ENCODE data around the gene RANBP10. TPM values are rescaled to one million over a fixed set of nuclear protein-coding genes. Genes with fewer than 3 reads are reported as not detected.
"Not testable (repeated sequence)": the region's sequence is repeated elsewhere in the genome, so short reads cannot be mapped to it uniquely, and the experiment has no call there.

The RANBP10 gene
- total RNA-seq, 1 experiment from 2014 or later, result 2.6 TPM

DNA sequence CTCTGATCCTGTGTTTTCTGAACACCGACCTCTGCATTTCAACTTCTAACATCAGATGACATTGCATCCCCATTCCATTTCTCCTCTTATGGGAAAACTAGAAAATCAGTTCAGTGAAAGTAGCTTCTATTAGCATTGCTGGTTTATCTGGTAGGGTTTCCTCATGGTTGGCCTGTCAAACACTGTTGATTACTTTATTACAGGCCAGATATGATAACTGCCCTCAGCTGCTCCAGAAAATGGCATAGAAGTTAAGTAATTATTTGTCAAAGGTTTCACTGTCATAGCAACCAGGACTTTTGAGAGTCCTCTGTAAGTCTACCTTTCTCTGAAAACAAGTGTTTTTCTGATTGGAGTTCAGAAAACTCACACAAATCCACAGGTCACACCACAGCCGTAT is 90.3 kb downstream of the RANBP10 start:
- no peak for DNase-seq (ENCODE audit: low read depth)

DNA sequence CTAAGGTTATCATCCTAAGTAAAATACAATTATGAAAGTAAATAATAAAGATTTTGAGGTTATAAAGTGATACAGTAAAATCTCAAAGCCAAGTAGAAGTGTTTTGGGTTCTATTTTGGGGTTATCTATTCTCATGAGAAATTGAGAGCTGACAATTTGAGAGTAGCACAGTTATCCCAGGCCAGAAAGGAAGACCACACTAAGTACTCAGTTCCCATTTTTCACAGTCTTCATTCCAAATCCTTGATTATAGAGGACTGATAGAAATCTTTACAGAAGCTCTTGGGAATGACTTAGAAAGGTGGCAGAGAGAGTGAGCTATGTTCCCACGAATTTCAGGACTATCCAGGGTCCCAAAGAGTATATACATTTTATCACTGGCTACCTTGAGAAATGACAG is 91.8 kb downstream of the RANBP10 start:
- no peak for DNase-seq (ENCODE audit: low read depth)

DNA sequence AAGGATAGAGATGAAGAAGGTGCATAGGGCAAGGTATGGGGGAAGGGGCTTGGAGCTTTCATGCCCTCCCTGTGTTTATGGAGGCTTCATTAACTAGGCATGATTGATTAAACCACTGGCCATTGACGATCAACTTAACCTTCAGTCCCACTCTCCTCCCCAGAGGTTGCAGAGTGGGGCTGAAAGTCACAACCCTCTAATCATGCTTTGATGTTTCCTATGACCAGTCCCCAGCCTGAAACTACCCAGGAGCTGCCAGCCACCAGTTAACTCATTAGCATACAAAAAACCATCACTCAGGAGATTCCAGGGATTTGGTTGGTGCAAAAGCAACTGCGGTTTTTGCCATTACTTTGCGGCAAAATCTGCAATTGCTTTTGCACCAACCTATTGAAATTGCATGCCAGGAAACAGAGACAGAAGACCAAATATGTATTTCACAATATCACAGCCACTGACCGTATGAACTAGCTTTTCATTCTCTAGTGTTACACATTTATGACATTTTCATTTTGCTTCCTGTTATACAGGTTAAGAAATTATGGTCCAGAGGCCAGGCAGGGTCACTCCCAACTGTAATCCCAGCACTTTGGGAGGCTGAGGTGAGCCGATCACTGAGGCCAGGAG is 92.6 kb downstream of the RANBP10 start:
- no peak for DNase-seq (ENCODE audit: low read depth)

DNA sequence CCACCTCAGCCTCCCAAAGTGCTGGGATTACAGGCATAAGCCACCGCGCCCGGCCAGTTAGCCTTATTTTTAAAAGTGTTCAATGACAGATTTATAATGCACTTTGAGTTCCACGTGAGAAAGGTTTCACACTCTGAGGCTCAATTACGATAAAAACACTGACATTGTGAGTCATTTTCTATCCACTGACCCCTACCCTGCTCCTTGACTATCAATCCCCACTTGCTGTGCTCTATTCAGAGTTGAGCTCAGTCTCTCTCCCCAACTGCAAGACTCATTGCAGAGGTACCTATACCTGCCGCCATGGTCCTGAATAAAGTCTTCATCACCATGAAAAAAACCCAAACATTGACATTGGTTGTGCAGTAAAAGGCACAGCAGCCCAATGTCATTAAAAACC is 95.8 kb downstream of the RANBP10 start:
- DNase-seq (ENCODE audit: low read depth), result no peak

DNA sequence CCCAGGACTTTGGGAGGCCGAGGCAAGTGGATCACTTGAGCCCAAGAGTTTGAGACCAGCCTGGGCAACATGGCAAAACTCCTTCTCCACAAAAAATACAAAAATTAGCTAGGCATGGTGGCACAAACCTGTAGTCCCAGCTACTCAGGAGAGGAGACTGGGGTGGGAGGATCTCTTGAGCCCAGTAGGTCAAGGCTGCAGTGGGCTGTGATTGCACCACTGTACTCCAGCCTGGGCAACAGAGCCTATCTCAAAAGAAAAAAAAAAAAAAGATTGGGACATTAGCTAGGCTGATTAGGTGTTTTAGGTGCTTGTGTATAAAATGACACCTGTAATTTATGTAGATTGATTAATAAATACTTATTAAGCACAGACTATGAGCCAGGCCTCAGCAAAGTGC is 97.3 kb downstream of the RANBP10 start:
- DNase-seq (ENCODE audit: low read depth), result no peak

DNA sequence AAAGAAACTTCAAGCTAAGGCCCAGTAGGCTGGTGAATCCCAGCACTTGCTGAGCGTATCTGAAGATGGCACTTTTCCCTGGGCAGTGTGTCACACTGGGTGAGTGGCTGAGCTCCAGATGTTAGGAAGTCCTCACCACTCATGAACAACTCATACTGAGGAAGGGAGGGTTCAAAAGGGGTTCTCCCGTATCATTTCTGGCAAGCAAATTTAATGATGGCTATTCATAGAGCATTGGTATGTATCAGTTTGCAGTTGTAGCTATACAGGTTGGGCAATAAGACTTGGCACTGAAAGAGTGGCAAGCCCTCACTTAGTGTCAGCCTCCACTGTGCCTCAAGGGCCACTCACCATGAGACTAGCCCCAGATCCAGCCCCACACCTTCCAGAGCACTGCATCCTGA is 98.0 kb downstream of the RANBP10 start:
- peak; percentile 59 for DNase-seq (ENCODE audit: low read depth)

DNA sequence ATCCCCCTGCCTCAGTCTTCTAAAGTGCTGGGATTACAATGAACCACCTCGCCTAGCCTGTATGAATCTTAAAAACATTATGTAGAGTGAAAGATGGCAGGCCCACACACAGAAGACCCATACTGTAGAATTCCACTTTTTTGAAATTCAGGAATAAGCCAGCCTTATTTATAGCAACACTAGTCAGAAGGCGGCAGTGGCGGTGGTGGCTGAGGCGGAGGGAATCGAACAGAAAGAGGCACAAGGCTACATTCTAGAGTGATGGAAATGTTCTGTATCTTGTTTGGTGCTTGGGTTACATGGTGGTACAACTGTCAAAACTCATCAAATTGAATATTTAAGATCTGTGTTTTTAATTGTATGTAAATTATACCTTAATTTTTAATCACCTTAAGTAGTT is 98.6 kb downstream of the RANBP10 start:
- no peak for DNase-seq (ENCODE audit: low read depth)

DNA sequence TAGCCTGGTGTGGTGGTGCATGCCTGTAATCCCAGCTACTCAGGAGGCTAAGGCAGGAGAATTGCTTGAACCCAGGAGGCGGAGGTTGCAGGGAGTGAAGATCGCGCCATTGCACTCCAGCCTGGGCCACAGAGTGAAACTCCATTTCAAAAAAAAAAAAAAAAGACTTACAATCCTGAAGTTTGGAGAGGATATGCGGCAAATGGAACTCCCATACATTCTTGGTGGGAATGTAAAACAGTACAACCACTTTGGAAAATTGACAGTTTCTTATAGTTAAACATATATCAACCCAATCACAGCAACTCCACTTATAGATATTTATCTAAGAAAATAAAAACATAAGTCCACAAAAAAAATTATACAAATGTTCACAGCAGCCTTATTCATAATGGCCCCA is 99.2 kb downstream of the RANBP10 start:
- no peak for DNase-seq (ENCODE audit: low read depth)

DNA sequence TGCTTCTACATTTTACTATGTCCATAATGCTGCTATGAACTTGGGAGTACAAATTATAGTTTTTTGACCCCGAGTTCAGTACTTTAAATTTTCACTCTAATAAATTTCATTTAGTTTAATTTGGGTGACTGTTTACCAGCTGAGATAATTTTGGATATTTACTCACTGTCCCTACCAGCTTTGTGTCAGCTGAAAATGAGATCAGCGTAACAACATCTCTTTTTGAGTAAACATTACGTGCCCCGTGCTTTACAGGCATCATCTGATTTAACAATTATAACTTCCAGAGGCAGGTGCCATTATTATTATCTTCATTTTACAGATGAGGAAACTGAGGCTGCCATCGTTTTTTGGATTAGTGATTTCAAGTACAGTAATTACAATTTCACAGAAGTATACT is 102.2 kb downstream of the RANBP10 start:
- no peak for DNase-seq (ENCODE audit: low read depth)

DNA sequence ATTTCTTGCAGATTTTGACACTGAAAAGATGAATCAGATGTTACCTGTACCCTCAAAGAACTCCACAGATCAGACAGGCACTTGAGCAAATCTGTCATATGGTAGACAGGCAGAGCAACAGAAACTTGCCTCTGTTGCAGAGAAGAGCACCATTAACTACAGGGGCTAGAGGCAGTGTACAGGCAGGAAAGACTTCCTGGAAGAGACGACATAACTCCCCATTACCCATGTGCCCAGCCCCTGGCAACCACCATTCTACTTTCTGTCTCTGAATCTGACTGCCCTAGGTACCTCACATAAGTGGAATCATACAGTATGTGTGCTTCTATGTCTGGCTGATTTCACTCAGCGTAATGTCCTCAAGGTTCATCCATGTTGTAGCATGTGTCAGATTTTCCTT is 102.7 kb downstream of the RANBP10 start:
- DNase-seq (ENCODE audit: low read depth), result no peak

DNA sequence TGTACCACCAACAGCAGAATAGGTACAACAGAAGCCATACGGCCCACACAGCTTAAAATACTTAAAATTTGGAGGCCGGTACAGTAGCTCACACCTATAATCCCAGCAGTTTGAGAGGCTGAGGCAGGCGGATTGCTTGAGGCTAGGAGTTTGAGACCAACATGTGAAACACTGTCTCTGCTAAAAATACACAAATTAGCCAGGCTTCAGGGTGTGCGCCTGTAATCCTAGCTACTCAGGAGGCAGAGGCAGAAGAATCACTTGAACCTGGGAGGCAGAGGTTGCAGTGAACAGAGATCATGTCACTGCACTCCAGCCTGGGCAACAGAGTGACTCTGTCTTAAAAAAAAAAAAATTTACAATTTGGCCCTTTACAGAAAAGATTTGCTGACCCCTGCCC is 104.2 kb downstream of the RANBP10 start:
- DNase-seq (ENCODE audit: low read depth), result no peak

DNA sequence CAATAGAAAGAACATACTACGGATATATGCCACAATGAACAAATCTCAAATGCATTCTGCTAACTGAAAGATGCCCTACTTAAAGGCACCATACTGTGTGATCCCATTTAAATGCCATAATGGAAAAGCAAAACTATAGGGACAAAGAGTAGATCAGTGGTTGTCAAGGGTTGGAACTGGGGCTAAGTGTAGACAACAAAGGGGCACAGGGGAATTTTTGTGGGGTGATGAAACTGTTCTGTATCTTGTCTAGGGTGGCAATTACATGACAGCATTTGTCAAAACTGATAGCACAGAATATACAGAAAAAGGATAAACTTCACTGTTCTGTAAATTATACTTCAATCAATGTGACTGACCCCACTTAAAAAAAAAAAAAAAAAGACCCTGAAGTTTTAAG is 104.9 kb downstream of the RANBP10 start:
- DNase-seq (ENCODE audit: low read depth), result no peak

DNA sequence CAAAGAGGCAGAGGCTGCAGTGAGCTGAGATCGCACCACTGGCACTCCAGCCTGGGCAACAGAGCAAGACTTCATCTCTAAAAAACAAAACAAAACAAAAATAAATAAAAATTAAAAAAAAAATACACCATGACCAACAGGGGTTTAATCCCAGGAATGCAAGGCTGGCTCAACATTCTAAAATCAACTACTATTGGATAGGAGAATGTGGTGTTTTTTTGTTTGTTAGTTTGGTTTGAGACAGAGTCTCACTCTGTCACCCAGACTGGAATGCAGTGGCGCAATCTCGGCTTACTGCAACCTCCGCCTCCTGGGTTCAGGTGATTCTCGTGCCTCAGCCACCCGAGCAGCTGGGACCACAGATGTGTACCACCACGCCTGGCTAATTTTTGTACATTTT is 107.1 kb downstream of the RANBP10 start:
- no peak for DNase-seq (ENCODE audit: low read depth)

DNA sequence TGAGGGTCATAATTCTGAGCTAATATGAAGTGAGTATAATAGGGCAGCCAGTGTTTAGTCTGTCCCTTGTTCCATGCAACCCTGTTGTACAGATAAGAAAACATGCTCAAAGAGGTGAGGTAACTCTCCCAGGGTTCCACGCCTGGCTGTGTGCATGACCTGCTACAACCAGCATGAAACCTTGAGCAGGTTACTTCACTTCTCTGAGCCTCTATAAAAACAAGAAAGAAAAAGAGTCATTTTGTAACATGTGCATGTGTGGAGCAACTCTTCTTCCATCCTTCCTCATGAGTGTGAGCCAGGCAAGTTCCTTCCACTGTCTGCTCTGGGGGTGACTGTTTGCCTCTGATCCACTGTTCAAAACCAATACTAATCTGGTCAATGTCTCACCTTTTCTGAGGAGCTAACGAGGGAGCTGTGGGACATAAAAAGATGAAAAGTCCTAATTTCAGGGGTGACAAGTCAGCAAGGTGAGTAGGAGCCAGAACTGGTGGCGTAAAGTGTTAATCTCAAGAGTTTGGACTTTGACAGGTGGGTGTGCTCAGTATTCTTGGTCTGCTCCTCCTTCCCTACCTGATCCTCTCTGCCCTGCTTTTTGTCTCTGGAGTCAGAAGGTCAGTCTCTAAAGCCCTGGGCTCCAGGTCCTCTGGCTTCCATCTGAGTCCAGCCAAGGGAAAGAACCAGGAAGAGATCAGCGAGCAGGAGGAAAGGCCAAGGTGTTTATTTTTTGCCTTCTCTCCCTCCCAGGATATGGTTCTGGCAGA is 108.8 kb downstream of the RANBP10 start:
- no peak for DNase-seq (ENCODE audit: low read depth)

DNA sequence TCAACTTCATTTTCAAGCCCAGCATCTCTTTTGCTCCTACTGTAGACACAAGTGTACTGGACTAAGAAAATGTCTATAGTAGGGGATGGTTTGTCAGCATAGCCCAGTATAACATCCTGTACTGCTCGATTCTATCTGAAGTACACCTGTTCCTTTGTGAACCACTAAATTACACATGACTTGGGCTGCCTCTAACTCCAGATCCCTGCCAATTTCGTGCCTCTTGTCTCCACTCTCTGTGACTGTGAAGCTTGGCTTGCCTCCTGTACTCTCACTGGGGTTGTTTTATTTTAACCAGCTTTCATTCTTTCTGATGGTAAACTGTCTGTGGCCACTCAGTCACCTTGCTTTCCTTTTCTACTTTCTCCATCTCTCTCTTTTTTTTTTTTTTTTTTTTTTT is 111.7 kb downstream of the RANBP10 start:
- DNase-seq (ENCODE audit: low read depth), result no peak

DNA sequence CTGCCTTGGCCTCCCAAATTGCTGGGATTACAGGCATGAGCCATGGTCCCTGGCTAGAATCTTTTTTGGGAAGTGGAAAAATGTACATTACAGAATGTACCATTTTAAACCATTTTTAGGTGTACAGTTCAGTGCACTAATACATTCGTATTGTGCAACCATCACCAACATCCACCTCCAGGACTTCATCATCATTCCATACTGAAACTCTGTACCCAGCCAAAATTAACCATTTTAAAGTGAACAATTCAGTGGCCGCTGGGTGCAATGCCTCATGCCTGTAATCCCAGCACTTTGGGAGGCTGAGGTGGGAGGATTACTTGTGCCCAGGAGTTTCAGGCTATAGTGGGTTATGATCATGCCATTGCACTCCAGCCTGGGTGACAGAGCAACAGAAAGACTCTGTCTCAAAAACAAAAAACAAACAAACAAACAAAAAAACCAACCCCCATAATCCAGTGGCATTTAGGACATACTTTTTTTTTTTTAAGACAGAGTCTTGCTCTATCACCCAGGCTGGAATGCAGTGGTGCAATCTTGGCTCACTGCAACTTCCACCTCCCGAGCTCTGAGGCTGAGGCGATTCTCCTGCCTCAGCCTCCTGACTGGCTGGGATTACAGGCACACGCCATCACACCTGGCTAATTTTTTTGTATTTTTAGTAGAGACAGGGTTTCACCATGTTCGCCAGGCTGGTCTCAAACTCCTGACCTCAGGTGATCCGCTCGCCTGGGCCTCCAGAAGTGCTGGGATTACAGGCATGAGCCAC is 112.7 kb downstream of the RANBP10 start:
- DNase-seq (ENCODE audit: low read depth), result not testable (repeated sequence)

DNA sequence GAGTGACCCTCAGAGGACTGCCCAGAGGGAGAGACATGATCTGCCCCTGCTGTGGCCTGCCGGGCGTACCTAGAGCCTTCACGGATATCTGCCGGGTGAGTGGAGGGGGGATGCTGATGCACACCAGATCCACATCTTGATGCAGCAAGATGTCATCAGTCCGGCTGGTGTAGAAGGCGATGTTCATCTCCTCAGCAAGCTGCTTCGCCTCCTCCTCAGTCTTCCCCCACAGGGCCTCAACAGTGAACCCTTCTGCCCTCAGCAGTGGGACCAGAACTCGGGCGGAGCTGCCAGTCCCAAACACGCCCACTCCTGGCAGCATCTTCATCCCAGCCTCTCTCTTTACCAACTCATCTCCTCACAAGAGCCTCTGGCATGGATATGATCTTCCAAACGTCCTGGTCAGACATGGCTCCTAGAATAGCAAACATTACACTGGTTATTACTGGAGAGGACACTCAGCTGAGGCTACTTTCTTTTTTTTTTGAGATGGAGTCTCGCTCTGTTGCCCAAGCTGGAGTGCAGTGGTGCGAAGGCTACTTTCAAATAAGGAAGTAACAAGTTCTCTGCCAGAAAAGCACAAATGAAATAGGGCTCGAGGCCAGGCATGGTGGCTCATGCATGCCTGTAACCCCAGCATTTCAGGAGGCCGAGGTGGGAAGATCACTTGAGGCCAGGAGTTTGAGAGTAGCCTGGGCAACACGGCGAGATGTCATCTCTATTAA is 120.8 kb downstream of the RANBP10 start:
- DNase-seq (ENCODE audit: low read depth), result no peak

DNA sequence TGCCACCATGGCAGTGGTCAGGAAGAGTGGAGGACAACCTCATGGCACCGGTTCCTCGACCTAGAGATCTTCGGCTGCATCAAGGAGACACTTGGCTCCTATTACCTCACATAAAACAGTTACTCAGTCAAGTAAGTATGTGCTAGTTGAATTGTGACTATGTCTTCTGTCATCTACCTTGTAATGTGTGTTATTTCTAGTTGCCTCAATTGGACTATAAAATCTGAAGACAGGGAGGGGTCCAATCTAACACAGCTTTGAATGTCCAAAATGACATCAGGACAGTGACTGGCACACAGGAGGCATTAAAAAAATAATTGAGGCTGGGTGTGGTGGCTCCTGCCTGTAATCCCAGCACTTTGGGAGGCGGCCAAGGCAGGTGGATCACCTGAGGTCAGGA is 122.6 kb downstream of the RANBP10 start:
- DNase-seq (ENCODE audit: low read depth), result no peak

DNA sequence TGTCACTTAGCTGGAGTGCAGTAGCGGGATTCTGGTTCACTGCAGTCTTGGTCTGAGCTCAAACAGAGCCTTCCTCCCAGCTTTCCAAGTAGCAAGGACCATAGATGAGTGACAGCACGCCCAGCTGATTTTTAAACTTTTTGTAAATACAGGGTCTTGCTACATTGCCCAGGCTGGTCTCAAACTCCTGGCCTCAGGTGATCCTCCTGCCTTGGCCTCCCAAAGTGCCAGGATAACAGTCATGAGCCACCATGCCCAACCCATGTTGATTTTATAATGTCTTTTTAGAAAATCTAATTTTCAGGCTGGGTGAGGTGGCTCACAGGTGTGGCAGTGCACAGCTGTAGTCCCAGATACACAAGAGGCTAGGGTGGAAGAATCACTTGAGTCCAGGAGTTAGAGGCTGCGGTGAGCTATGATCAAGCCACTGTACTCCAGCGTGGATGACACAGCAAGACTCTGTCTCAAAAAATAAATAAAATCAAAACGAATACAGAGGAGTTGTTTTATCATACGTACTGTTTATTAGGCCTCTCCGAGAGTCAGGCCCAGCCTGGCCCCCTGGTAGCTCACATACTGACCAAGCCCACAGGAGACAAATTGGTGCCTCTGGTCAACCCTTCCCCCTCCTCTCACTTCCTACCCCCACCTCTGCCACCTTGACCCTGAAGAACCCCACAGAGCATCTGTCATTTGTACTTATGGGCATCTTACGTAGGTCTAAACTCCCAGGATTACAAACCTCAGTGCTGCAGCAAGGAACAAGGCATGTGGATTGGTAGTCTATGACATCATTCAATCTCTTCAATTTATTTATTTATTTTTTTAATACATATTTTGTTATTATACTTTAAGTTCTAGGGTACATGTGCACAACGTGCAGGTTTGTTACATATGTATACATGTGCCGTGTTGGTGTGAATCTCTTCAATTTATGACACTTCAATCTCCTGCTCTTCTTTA is 126.1 kb downstream of the RANBP10 start:
- no peak for DNase-seq (ENCODE audit: low read depth)

DNA sequence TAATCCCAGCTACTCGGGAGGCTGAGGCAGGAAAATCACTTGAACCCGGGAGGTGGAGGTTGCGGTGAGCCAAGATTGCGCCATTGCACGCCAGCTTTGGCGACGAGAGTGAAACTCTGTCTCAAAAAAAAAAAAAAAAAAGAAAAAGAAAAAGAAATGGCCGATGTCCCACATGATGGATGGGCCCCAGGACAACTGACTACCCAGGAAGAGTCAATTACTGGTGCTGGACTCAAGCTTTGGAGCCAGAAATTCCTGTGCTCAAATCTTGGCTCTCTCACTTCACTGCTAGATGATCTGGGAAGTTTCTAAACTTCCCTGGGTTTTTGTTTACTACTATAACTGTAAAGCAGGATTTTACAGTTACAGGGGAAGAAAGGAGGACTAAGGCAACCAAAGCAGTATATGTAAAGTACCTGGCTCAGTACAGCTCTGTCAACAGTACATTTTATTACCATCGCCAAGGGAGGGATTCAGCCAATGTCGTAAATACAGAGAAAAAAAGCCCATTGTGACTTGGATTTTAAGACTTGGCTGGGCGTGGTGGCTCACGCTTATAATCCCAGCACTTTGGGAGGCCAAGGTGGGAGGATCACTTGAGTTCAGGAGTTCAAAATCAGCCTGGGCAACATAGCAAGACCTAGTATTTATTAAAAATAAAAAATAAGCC is 127.9 kb downstream of the RANBP10 start:
- no peak for DNase-seq (ENCODE audit: low read depth)

DNA sequence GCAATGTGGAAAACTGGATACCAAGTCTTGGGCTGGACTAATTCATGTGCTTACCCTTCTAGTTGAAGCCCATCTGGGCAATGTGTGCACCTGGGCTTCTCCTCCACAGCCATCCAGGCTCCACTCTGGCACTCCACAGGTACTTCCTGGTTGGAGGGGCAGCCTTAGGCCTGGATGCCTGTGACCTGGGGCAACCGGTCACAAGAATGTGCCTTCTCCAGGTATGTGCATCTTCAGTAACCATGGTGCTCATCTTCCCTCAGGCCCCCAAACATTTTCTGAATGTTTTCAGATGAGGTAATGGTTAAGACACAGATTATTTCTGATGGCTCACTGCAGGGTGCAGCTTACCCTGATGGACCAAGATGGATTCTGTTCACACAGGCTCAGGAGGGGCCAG is 128.6 kb downstream of the RANBP10 start:
- no peak for DNase-seq (ENCODE audit: low read depth)

All from RPMI7951 (cell line).